ENCODE measurements around the gene UBR3. TPM values are rescaled to one million over a fixed set of nuclear protein-coding genes. Genes with fewer than 3 reads are reported as not detected.
"Not testable (repeated sequence)": the region's sequence is repeated elsewhere in the genome, so short reads cannot be mapped to it uniquely, and the experiment has no call there.

The UBR3 gene
- total RNA-seq, 1 donor from 2014 or later, result 30.9 TPM

- TF ChIP-seq CTCF (IDR thresholded peaks at IDR 0.05), result no peak
- Mint-ChIP-seq H3K9me3 (ENCODE audit: low read depth) (no peaks in the 10 kb centered on the region), H3K4me1 (ENCODE audit: low read depth) (no peaks in the 10 kb centered on the region), H3K27ac (ENCODE audit: unreplicated experiment) (no peak overlapping the region), H3K36me3 (ENCODE audit: low read depth) (no peaks in the 10 kb centered on the region), H3K4me3 (ENCODE audit: unreplicated experiment) (no peak overlapping the region), H3K27me3 (ENCODE audit: low read depth) (no peaks in the 10 kb centered on the region)
- DNase-seq (ENCODE audit: low spot score), result no peak
Observed at GRCh38 chr2:169853041-169853668, 25.9 kb downstream of the UBR3 start.

- not testable (repeated sequence) for H3K4me3 Mint-ChIP-seq (ENCODE audit: unreplicated experiment); H3K4me1 Mint-ChIP-seq (ENCODE audit: low read depth); DNase-seq (ENCODE audit: low spot score); H3K27me3 Mint-ChIP-seq (ENCODE audit: low read depth); H3K9me3 Mint-ChIP-seq (ENCODE audit: low read depth); H3K27ac Mint-ChIP-seq (ENCODE audit: unreplicated experiment); H3K36me3 Mint-ChIP-seq (ENCODE audit: low read depth)
Observed at GRCh38 chr2:169855281-169856258, 28.3 kb downstream of the UBR3 start.

GRCh38 chr2:169859423-169859822 lies 32.2 kb downstream of the UBR3 start:
- Mint-ChIP-seq H3K4me3 (ENCODE audit: unreplicated experiment) (no peak overlapping the region), H3K9me3 (ENCODE audit: low read depth) (no peaks in the 10 kb centered on the region), H3K27me3 (ENCODE audit: low read depth) (no peaks in the 10 kb centered on the region), H3K27ac (ENCODE audit: unreplicated experiment) (no peak overlapping the region), H3K4me1 (ENCODE audit: low read depth) (peaks cover 22% of the 10 kb centered on the region), H3K36me3 (ENCODE audit: low read depth) (no peaks in the 10 kb centered on the region)
- no peak for TF ChIP-seq CTCF (IDR thresholded peaks at IDR 0.05)
- DNase-seq (ENCODE audit: low spot score), result no peak

- no peak for TF ChIP-seq CTCF (IDR thresholded peaks at IDR 0.05)
- Mint-ChIP-seq H3K9me3 (ENCODE audit: low read depth) (no peaks in the 10 kb centered on the region), H3K4me3 (ENCODE audit: unreplicated experiment) (no peak overlapping the region), H3K27me3 (ENCODE audit: low read depth) (no peaks in the 10 kb centered on the region), H3K4me1 (ENCODE audit: low read depth) (peaks cover 23% of the 10 kb centered on the region), H3K36me3 (ENCODE audit: low read depth) (no peaks in the 10 kb centered on the region), H3K27ac (ENCODE audit: unreplicated experiment) (no peak overlapping the region)
- no peak for DNase-seq (ENCODE audit: low spot score)
Observed at GRCh38 chr2:169860149-169860548, 32.9 kb downstream of the UBR3 start.

- no peak for DNase-seq (ENCODE audit: low spot score)
- TF ChIP-seq CTCF (IDR thresholded peaks at IDR 0.05), result no peak
- Mint-ChIP-seq H3K27ac (ENCODE audit: unreplicated experiment) (no peak overlapping the region), H3K27me3 (ENCODE audit: low read depth) (no peaks in the 10 kb centered on the region), H3K4me3 (ENCODE audit: unreplicated experiment) (no peak overlapping the region), H3K4me1 (ENCODE audit: low read depth) (peaks cover 28% of the 10 kb centered on the region), H3K9me3 (ENCODE audit: low read depth) (no peaks in the 10 kb centered on the region), H3K36me3 (ENCODE audit: low read depth) (no peaks in the 10 kb centered on the region)
Observed at GRCh38 chr2:169862816-169863215, 35.6 kb downstream of the UBR3 start.

Measured in chondrocyte (in vitro differentiated cells).